Medulla oblongata (tissue), 1 donor: ENCODE results near the gene CHRDL2.
"Not testable (repeated sequence)": the region's sequence is repeated elsewhere in the genome, so short reads cannot be mapped to it uniquely, and the experiment has no call there.

Source experiments
- DNase-seq: peaks from one replicate; pipeline ENCODE4 v3.0.0-alpha.2; 2015; ENCODE audit errors: extremely low spot score

The CHRDL2 gene

GRCh38 chr11:74731301-74732094 is at the start of gene CHRDL2:
Gene CHRDL2 (minus strand): TSS chr11:74731426. CDS start chr11:74730888, 538 bp downstream.
- DNase-seq = no peak

GRCh38 chr11:74780248-74781005 is 49.2 kb upstream of the CHRDL2 start:
- no peak for DNase-seq

- no peak for DNase-seq
These were observed 47.4 kb upstream of the CHRDL2 start for GRCh38 chr11:74778581-74778980.

- no peak for DNase-seq
These were observed 46.7 kb upstream of the CHRDL2 start for GRCh38 chr11:74777877-74778276.

GRCh38 chr11:74777038-74777437 is 45.8 kb upstream of the CHRDL2 start:
- no peak for DNase-seq

GRCh38 chr11:74776546-74776945 is 45.3 kb upstream of the CHRDL2 start:
- no peak for DNase-seq

- DNase-seq = no peak
These were observed 44.5 kb upstream of the CHRDL2 start for GRCh38 chr11:74775762-74776161.

GRCh38 chr11:74773476-74773875 is 42.2 kb upstream of the CHRDL2 start:
- DNase-seq = no peak

- no peak for DNase-seq
These were observed 39.9 kb upstream of the CHRDL2 start for GRCh38 chr11:74771139-74771538.

- no peak for DNase-seq
These were observed 39.2 kb upstream of the CHRDL2 start for GRCh38 chr11:74770456-74770855.

GRCh38 chr11:74769055-74769707 is 38.0 kb upstream of the CHRDL2 start:
- DNase-seq = no peak

GRCh38 chr11:74768172-74768651 is 37.0 kb upstream of the CHRDL2 start:
- DNase-seq = not testable (repeated sequence)

GRCh38 chr11:74766905-74767304 is 35.7 kb upstream of the CHRDL2 start:
- no peak for DNase-seq

GRCh38 chr11:74756571-74756970 is 25.3 kb upstream of the CHRDL2 start:
- no peak for DNase-seq

GRCh38 chr11:74755395-74755995 is 24.3 kb upstream of the CHRDL2 start:
- DNase-seq = no peak

- DNase-seq = no peak
These were observed 23.5 kb upstream of the CHRDL2 start for GRCh38 chr11:74754507-74755252.

- DNase-seq = no peak
These were observed 20.1 kb upstream of the CHRDL2 start for GRCh38 chr11:74751303-74751702.

GRCh38 chr11:74750598-74750997 is 19.4 kb upstream of the CHRDL2 start:
- not testable (repeated sequence) for DNase-seq

- peak; percentile 31 for DNase-seq
These were observed 18.7 kb upstream of the CHRDL2 start for GRCh38 chr11:74749965-74750296.

GRCh38 chr11:74749127-74749964 is 18.1 kb upstream of the CHRDL2 start:
- DNase-seq = peak; percentile 51
